CD14-positive monocyte (primary cell): ENCODE results near the gene C2CD5. TPM values are rescaled to one million over a fixed set of nuclear protein-coding genes. Genes with fewer than 3 reads are reported as not detected.

Experiments
- DNase-seq, 3 donors: peaks; one replicate each; pipeline ENCODE4 v3.0.0-alpha.2; 2011 to 2022
- H2AFZ ChIP-seq: 2 replicates; pipeline ENCODE4 v1.6.0; 2012; ENCODE audit warnings: mild to moderate bottlenecking, low read depth, low read length, inconsistent platforms; ENCODE audit not compliant: insufficient read depth, poor library complexity, severe bottlenecking
- H3K27ac ChIP-seq, 2 donors: 1 replicate in 1 of 2; 2 replicates in 1 of 2; pipeline ENCODE4 v1.5.1; 2012 to 2013; ENCODE audit warnings: low read length in 2 of 2, control low read depth in 1 of 2, inconsistent platforms in 1 of 2, low read depth in 1 of 2, mild to moderate bottlenecking in 1 of 2
- H3K27me3 ChIP-seq, 2 donors: one replicate each; pipeline versions ENCODE4 v1.6.0 to v1.6.1; 2011 to 2013; ENCODE audit warnings: low read length in 2 of 2; ENCODE audit not compliant: control insufficient read depth in 2 of 2, insufficient read depth in 2 of 2
- H3K36me3 ChIP-seq, 2 donors: replicated peaks in 1 of 2; 1 replicate in 1 of 2; 2 replicates in 1 of 2; pipeline versions ENCODE4 v1.5.1 to v1.6.1; 2012 to 2013; ENCODE audit warnings: low read length in 2 of 2, control low read depth in 1 of 2, inconsistent platforms in 1 of 2, mild to moderate bottlenecking in 1 of 2; ENCODE audit not compliant: insufficient read depth in 2 of 2, control insufficient read depth in 1 of 2
- H3K4me1 ChIP-seq, 2 donors: 1 replicate in 1 of 2; 2 replicates in 1 of 2; pipeline versions ENCODE4 v1.5.1 to v1.6.1; 2012 to 2013; ENCODE audit warnings: low read length in 2 of 2, control low read depth in 1 of 2, inconsistent platforms in 1 of 2, mild to moderate bottlenecking in 1 of 2, moderate library complexity in 1 of 2; ENCODE audit not compliant: insufficient read depth in 2 of 2, control insufficient read depth in 1 of 2
- H3K4me2 ChIP-seq: replicated peaks from 2 replicates; pipeline ENCODE3; 2012; ENCODE audit warnings: low read length, moderate library complexity, mild to moderate bottlenecking; ENCODE audit not compliant: poor library complexity, severe bottlenecking; ENCODE audit errors: extremely low read depth
- H3K4me3 ChIP-seq, 3 experiments: fragments of 200-600 bp in 1 of 3; sonication (generic) in 1 of 3; replicated peaks in 1 of 3; 1 replicate in 2 of 3; 2 replicates in 1 of 3; pipeline ENCODE4 v1.5.1; 2011 to 2013; ENCODE audit warnings: low read length in 3 of 3, mild to moderate bottlenecking in 3 of 3, control low read depth in 2 of 3, low read depth in 2 of 3, inconsistent platforms in 1 of 3, moderate library complexity in 1 of 3
- H3K79me2 ChIP-seq: 2 replicates; pipeline ENCODE4 v1.6.0; 2012; ENCODE audit warnings: mild to moderate bottlenecking, control low read depth, inconsistent platforms, low read length, moderate library complexity; ENCODE audit not compliant: insufficient read depth
- H3K9ac ChIP-seq: 2 replicates; pipeline ENCODE4 v1.6.0; 2017; ENCODE audit warnings: low read length, mild to moderate bottlenecking; ENCODE audit not compliant: insufficient read depth, poor library complexity, severe bottlenecking
- H3K9me3 ChIP-seq, 2 donors: replicated peaks in 1 of 2; 1 replicate in 1 of 2; 2 replicates in 1 of 2; pipeline versions ENCODE4 v1.5.1 to v1.6.1; 2012 to 2013; ENCODE audit warnings: low read length in 2 of 2, control low read depth in 1 of 2; ENCODE audit not compliant: control insufficient read depth in 1 of 2, insufficient read depth in 1 of 2
- H4K20me1 ChIP-seq: 2 replicates; pipeline ENCODE4 v1.6.0; 2012; ENCODE audit warnings: mild to moderate bottlenecking, low read length, control low read depth, moderate library complexity; ENCODE audit not compliant: insufficient read depth
- H3K27ac Mint-ChIP-seq, 7 donors: one replicate each; pipeline ENCODE4 v1.8.0; 2020; ENCODE audit warnings: mild to moderate bottlenecking in 7 of 7, mixed read lengths in 7 of 7, moderate library complexity in 6 of 7, inconsistent platforms in 2 of 7
- H3K27me3 Mint-ChIP-seq, 3 donors: one replicate each; pipeline ENCODE4 v1.8.0; 2021 to 2022; ENCODE audit warnings: low read depth in 3 of 3, mild to moderate bottlenecking in 3 of 3, mixed read lengths in 3 of 3, moderate library complexity in 3 of 3, inconsistent platforms in 1 of 3
- H3K36me3 Mint-ChIP-seq, 2 donors: one replicate each; pipeline ENCODE4 v1.8.0; 2020; ENCODE audit warnings: mixed read lengths in 2 of 2, inconsistent platforms in 1 of 2, mild to moderate bottlenecking in 1 of 2
- H3K4me1 Mint-ChIP-seq: one replicate; pipeline ENCODE4 v1.8.0; 2020; ENCODE audit warnings: mild to moderate bottlenecking, mixed read lengths
- H3K4me3 Mint-ChIP-seq, 2 donors: one replicate each; pipeline ENCODE4 v1.8.0; 2020; ENCODE audit warnings: mild to moderate bottlenecking in 2 of 2, mixed read lengths in 2 of 2, moderate library complexity in 1 of 2
- H3K9me3 Mint-ChIP-seq, 7 donors: one replicate each; pipeline ENCODE4 v1.8.0; 2020 to 2022; ENCODE audit warnings: mixed read lengths in 7 of 7, mild to moderate bottlenecking in 6 of 7, moderate library complexity in 6 of 7, inconsistent platforms in 2 of 7
- CTCF ChIP-seq: fragments of 200-600 bp; IDR thresholded peaks from one replicate; pipeline ENCODE4 v1.8.0; 2022; ENCODE audit warnings: antibody characterized with exemption, mild to moderate bottlenecking
- WGBS: methylation state at CpG from one replicate; pipeline ENCODE4 v1.1.5; 2013; ENCODE audit warnings: missing lambda C conversion rate; ENCODE audit not compliant: insufficient coverage; 5-methylcytosine and 5-hydroxymethylcytosine counted together
- intact Hi-C, 2 donors: fragments of 100-400 bp; cut with micrococcal nuclease; formaldehyde crosslinking; loops; one replicate each; pipeline versions ENCODE4 v1.15.0 to v1.15.1; 2023
- polyA plus RNA-seq, 3 donors: library from polyadenylated mRNA; depleted of rRNA in 1 of 3; unstranded in 2 of 3; stranded (reverse) in 1 of 3; fragments of 300-500 nt in 2 of 3; fragments of >200 nt in 1 of 3; fragmentation: Illumina TruSeq in 2 of 3; gene quantifications; 1 replicate in 2 of 3; 2 replicates in 1 of 3; pipeline ENCODE4 v1.2.3, GENCODE V29; 2012 to 2021

The C2CD5 gene
- polyA plus RNA-seq, 3 donors: 13.0 to 22.8 (median 13.6) TPM

- no peak overlapping the region for H3K4me3 ChIP-seq
- H3K36me3 Mint-ChIP-seq: peaks cover 0 to 5% of the 10 kb centered on the region in 2 donors
- no peak overlapping the region for H3K27ac ChIP-seq
Measured at GRCh38 chr12:22407397-22407796, 136.9 kb downstream of the C2CD5 start.

GRCh38 chr12:22406627-22407026 is 137.7 kb downstream of the C2CD5 start:
- Histone ChIP-seq H3K4me1 (peaks cover 0 to 7% of the 10 kb centered on the region in 2 donors), H2AFZ (no peak overlapping the region), H4K20me1 (no peaks in the 10 kb centered on the region), H3K4me3 (no peak overlapping the region), H3K4me2 (no peak overlapping the region), H3K9ac (no peak overlapping the region), H3K27me3 (no peaks in the 10 kb centered on the region), H3K9me3 (no peaks in the 10 kb centered on the region), H3K79me2 (no peaks in the 10 kb centered on the region), H3K36me3 (no peaks in the 10 kb centered on the region), H3K27ac (no peak overlapping the region)
- peaks cover 0 to 5% of the 10 kb centered on the region in 2 donors for H3K36me3 Mint-ChIP-seq
- peaks cover 0 to 3% (median 0%) of the 10 kb centered on the region in 3 donors for H3K27me3 Mint-ChIP-seq
- WGBS: no CpG with 5 or more reads among the region's 1 CpG
- DNase-seq: no peak
- peaks cover 21% of the 10 kb centered on the region for H3K4me1 Mint-ChIP-seq
- intact Hi-C loops: no loop called here
- TF ChIP-seq CTCF: no peak
- H3K9me3 Mint-ChIP-seq: peaks cover under 1 to 15% (median 8%) of the 10 kb centered on the region in 7 donors
- no peak overlapping the region for H3K4me3 Mint-ChIP-seq
- H3K27ac Mint-ChIP-seq: no peak overlapping the region

More at GRCh38 chr12:22407397-22407796, 136.9 kb downstream of the C2CD5 start:
- no peak for DNase-seq
- H3K27ac Mint-ChIP-seq: no peak overlapping the region
- H3K9me3 Mint-ChIP-seq: peaks cover 0 to 12% (median 6%) of the 10 kb centered on the region in 7 donors
- Histone ChIP-seq H3K79me2 (no peaks in the 10 kb centered on the region), H4K20me1 (no peaks in the 10 kb centered on the region), H3K36me3 (no peaks in the 10 kb centered on the region), H3K4me1 (peaks cover 0 to 7% of the 10 kb centered on the region in 2 donors), H3K4me2 (no peak overlapping the region), H3K9me3 (no peaks in the 10 kb centered on the region), H3K27me3 (no peaks in the 10 kb centered on the region), H2AFZ (no peak overlapping the region), H3K9ac (no peak overlapping the region)
- peaks cover 21% of the 10 kb centered on the region for H3K4me1 Mint-ChIP-seq
- H3K4me3 Mint-ChIP-seq: no peak overlapping the region
- H3K27me3 Mint-ChIP-seq: peaks cover 0 to 3% (median 0%) of the 10 kb centered on the region in 3 donors
- no peak for TF ChIP-seq CTCF
- WGBS: no CpG with 5 or more reads among the region's 3 CpGs
- intact Hi-C loops: no loop called here
